GM21825 (cell line): ENCODE data around the gene TTLL7.
"Not testable (repeated sequence)": the region's sequence is repeated elsewhere in the genome, so short reads cannot be mapped to it uniquely, and the experiment has no call there.

Experiments used
- ATAC-seq: cut with Tn5 transposase; IDR thresholded peaks from one replicate; pipeline ENCODE4 v1.9.1; 2021; ENCODE audit warnings: mild to moderate bottlenecking, moderate library complexity; ENCODE audit not compliant: unreplicated experiment

The TTLL7 gene

GRCh38 chr1:83934550-83934949 is 64.4 kb downstream of the TTLL7 start:
- ATAC-seq, result no peak

- no peak for ATAC-seq
Observed at GRCh38 chr1:83932693-83933092, 66.2 kb downstream of the TTLL7 start.

GRCh38 chr1:83932281-83932680 is 66.7 kb downstream of the TTLL7 start:
- ATAC-seq, result no peak

GRCh38 chr1:83931658-83932253 is 67.2 kb downstream of the TTLL7 start:
- no peak for ATAC-seq

GRCh38 chr1:83929184-83929583 is 69.7 kb downstream of the TTLL7 start:
- no peak for ATAC-seq

GRCh38 chr1:83928396-83928795 is 70.5 kb downstream of the TTLL7 start:
- ATAC-seq, result no peak

- no peak for ATAC-seq
Observed at GRCh38 chr1:83927701-83928100, 71.2 kb downstream of the TTLL7 start.

GRCh38 chr1:83927061-83927460 is 71.9 kb downstream of the TTLL7 start:
- ATAC-seq, result no peak

- ATAC-seq, result no peak
Observed at GRCh38 chr1:83923553-83923952, 75.4 kb downstream of the TTLL7 start.

GRCh38 chr1:83922431-83922830 is 76.5 kb downstream of the TTLL7 start:
- no peak for ATAC-seq

- no peak for ATAC-seq
Observed at GRCh38 chr1:83920320-83920719, 78.6 kb downstream of the TTLL7 start.

GRCh38 chr1:83919872-83920271 is 79.1 kb downstream of the TTLL7 start:
- ATAC-seq, result no peak

GRCh38 chr1:83918688-83919285 is 80.1 kb downstream of the TTLL7 start:
- no peak for ATAC-seq

GRCh38 chr1:83917959-83918358 is 81.0 kb downstream of the TTLL7 start:
- no peak for ATAC-seq

- ATAC-seq, result not testable (repeated sequence)
Observed at GRCh38 chr1:83916094-83916493, 82.8 kb downstream of the TTLL7 start.

GRCh38 chr1:83912876-83913275 is 86.1 kb downstream of the TTLL7 start:
- ATAC-seq, result no peak

- ATAC-seq, result no peak
Observed at GRCh38 chr1:83910461-83910860, 88.5 kb downstream of the TTLL7 start.

GRCh38 chr1:83909687-83910086 is 89.2 kb downstream of the TTLL7 start:
- ATAC-seq, result no peak

- no peak for ATAC-seq
Observed at GRCh38 chr1:83905315-83905907, 93.5 kb downstream of the TTLL7 start.

- ATAC-seq, result no peak
Observed at GRCh38 chr1:83901547-83902155, 97.3 kb downstream of the TTLL7 start.

GRCh38 chr1:83900524-83900923 is 98.4 kb downstream of the TTLL7 start:
- no peak for ATAC-seq

GRCh38 chr1:83897516-83897915 is 101.4 kb downstream of the TTLL7 start:
- ATAC-seq, result no peak
